Hematopoietic multipotent progenitor cell treated with erythropoietin and hydrocortisone succinate and interleukin-3 and kit ligand, for 6 days (in vitro differentiated cells): ENCODE data around the gene AFAP1L2.

Experiments used
- DNase-seq: peaks from one replicate; pipeline ENCODE4 v3.0.0-alpha.2; 2015

Gene AFAP1L2, protein sequence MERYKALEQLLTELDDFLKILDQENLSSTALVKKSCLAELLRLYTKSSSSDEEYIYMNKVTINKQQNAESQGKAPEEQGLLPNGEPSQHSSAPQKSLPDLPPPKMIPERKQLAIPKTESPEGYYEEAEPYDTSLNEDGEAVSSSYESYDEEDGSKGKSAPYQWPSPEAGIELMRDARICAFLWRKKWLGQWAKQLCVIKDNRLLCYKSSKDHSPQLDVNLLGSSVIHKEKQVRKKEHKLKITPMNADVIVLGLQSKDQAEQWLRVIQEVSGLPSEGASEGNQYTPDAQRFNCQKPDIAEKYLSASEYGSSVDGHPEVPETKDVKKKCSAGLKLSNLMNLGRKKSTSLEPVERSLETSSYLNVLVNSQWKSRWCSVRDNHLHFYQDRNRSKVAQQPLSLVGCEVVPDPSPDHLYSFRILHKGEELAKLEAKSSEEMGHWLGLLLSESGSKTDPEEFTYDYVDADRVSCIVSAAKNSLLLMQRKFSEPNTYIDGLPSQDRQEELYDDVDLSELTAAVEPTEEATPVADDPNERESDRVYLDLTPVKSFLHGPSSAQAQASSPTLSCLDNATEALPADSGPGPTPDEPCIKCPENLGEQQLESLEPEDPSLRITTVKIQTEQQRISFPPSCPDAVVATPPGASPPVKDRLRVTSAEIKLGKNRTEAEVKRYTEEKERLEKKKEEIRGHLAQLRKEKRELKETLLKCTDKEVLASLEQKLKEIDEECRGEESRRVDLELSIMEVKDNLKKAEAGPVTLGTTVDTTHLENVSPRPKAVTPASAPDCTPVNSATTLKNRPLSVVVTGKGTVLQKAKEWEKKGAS

DNA sequence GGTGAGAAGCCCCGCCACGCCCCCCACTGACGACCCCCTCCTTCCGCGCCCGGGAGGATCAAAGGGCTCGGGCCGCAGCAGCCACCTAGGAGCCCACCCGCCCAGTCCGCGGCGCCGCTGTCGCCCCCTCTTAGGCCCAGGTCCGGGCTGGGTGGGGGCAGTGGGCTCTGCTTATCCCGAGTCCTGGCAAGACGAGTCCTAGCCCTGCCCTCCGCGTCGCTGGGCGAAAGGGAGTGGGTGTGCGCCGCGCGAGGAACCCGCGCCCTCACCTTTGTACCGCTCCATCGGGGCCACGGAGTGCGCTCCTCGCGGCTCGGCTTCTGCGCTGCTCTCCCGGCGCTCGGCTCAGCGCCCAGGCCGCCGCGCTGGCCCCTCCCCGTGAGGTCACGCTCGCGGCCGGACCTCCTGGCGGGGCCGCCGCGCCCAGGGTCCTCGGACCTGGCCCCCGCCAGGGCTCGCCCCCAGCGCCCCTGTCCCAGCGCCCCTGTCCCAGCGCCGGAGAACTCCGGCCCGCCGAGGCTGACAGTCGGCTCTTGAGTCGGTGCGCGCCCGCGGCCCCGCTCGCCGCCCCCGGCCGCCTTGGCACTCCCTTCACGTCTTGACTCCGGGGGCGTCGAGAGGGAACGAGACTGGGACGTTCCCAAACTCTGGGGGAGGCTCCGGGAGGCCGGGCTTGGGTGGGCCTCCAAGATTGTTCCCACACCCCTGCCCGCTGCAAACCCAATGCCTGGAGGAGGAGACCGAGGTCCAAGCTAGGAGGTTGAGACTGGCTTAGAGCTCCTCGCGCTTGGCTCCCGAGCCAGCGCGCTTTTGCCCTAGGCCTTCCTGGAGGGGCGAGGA is at the start of gene AFAP1L2:
Gene AFAP1L2 (minus strand): TSS at position 332 of the 840 bp plus-strand sequence. CDS start 47 bp downstream, at position 285.
- DNase-seq, result peak; percentile 17

DNA sequence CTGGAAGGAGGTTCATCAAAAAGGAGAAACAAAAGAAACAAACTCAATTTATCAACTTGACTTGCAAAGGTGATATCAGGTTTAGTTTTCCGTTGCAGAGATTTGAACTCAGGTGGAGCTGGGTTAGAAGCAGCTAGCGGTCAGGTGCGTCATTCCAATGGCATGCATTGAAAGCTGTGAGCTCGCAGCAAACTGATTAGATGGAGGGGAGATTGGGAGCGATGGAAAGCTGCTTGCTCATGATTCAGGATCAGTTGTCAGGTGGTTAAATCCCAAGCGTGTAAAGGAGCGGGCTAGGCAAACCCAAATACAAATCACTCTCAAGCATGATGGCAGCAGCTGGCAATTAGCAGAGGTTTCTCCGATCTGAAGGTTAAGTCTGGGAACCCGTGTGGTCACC is 49.3 kb upstream of the AFAP1L2 start:
- no peak for DNase-seq

DNA sequence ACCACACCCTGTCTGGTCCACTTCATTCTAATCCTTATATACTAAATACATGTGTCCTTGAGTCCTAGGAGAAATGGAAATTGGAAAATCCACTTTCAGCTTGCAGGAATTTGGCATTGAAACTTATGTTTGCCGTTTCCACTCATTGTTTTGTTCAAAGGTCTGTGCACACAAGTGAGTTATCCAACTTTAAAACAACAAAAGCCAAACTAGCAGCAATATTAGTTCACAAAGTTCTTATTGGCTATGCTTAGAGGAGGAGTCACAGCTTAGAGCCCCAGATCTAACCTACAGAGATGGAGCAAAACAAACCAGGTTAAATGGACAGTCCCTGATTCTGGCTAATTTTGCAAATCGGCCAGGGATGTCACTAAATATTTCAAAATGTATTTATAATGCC is 44.6 kb upstream of the AFAP1L2 start:
- no peak for DNase-seq

DNA sequence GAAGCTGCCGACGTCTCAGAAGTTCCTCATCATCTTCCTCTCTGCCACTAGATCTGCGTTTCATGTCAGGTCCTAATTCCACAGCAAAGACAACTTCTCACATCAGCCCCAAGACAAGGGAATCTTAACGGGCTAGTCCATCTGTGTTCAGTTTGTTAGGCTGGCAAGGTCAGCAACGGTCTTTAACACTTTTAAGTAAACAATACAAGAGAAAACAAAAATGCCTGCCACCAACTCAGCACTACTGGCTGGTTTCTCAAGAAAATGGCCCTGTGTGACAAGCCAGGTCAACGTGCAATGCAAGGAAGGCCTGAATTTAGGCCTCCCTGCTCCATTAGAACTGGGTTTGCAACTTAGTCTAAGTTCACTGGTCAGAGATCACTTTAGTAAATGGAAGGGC is 41.0 kb upstream of the AFAP1L2 start:
- no peak for DNase-seq

DNA sequence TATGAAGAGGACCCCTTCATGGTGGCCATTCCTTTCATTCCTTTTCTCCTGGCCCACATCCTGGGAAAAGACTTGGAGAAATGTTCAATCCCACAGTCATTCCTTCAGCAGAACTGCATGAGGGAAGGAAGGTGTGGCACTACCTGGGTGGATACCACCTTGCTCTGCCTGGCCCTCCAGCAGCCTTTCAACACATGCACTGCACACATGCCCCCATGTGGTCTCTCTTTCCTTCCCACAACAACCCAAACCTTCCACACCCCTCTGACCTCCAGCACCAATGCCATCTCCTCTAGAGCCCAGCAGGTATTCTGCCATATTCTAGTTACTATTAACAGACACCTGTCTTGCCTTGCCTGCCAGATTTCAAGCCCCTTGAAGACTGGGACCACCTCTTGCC is 40.5 kb upstream of the AFAP1L2 start:
- no peak for DNase-seq

DNA sequence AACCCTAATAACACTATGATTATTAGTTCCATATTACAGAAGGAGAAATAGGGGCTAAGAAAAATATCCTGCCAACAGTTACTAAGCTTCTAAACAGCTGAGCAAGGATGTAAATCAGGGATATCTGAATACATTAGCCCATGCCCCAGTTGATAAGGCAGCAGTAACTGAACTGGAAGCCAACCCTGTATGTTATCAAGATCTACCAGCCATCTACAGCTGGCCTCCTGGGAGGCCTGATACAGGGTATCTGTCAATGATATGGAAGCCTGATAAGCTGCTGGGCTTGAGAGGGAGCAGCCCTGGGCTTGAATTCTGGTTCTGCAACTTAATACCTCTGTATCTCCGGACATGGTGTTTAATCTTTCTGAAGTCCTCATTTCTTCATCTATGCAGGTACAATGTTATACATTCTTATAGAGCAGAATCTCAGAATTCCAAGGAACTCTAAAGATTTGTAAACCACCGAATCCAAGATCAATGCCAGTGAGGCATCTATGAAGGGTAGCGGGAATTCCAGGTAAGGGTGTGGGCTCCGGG is 37.9 kb upstream of the AFAP1L2 start:
- DNase-seq, result peak; percentile 58

DNA sequence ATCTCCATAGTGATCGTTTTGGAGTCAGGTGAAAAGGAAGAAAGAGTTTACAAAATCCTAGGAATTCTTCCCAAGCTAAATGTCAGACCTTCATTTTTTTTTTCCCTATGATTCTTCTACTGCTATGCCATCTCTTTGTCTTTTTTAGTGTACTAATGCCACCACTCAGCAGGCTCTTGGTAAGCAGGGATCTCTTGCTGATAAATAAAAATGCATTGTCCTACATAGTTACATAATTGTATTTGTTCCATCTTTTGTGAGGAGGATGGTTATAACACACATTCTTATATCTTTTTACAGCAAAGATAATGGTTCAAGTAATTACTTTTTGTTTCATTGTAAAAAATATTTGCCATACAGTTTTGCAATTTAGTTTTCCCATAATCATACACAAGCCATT is 36.8 kb upstream of the AFAP1L2 start:
- DNase-seq, result no peak

DNA sequence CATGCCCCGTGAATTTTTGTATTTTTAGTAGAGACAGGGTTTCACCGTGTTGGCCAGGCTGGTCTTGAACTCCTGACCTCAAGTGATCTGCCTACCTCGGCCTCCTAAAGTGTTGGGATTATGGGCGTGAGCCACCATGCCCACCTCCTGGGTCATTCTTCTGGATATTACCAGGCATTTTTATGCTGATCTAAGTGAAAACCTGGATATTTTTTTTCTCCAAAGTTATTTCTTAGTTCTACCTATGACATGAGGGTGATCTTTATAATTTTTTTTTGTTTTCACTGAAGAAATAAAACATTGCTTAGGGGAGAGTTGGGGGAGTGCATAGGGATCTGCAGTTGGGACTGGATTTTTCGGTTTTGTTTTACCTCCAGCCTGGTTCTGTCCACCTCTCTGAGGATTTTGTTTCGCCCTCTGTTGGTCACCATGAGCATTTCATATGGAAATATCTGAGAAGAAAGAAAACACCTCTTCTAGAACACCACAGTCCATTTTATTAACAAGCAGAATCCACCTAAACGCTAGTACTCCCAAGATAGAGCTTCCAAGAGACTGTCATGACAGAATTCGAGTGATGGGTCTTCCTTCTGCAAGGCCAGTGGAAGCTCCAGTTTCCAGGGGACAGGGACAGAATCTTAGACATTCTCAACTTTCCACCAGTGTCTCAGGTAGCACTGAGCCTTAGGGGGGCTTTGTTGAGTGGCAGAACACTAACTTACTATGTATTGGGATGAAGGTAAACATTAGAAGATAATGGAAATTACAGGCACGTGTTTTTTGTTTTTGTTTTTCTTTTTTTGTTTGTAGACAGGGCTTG is 33.4 kb upstream of the AFAP1L2 start:
- DNase-seq, result peak; percentile 37

DNA sequence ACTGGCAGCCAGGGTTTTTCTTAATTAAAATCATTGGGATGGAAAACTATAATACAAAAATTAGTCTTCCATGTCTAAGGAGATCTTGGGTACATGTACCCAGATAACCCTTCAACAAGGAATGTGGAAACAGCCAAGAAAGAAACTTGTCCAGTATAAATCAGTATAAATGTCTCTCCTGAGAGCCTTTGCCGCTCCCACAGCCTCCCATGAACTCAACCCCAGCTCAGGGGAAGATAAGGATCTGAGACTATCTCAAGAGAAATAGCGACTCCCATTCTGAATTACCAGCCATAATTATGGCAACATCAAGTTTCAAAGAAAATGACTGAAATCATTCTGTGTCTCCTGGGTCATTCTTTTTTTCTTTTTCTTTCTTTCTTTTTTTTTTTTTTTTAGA is 32.6 kb upstream of the AFAP1L2 start:
- no peak for DNase-seq

DNA sequence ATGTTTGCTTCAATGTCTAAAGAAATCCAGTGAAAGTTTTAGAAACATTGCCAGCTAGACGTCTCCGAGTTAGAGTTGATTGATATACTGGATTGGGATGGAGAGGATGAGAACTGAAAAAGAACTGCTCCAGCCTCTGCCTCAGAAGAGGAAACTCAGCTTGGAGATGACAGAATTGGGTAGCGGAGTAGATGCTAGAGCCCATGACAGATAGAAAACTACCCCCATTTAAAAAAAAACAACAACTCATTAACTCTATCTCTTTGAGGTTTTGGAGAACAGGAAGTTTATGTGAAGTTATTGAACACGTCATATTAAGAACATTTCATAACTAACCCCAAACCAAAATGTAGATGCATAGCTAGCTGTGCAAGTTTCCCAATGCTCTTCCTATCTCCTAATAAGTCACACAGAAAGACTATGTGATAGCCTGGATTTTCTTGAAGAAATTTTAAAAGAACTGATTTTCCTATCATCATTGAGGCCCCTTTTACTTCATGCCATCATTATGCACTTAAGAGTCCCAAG is 28.3 kb upstream of the AFAP1L2 start:
- DNase-seq, result peak; percentile 32

DNA sequence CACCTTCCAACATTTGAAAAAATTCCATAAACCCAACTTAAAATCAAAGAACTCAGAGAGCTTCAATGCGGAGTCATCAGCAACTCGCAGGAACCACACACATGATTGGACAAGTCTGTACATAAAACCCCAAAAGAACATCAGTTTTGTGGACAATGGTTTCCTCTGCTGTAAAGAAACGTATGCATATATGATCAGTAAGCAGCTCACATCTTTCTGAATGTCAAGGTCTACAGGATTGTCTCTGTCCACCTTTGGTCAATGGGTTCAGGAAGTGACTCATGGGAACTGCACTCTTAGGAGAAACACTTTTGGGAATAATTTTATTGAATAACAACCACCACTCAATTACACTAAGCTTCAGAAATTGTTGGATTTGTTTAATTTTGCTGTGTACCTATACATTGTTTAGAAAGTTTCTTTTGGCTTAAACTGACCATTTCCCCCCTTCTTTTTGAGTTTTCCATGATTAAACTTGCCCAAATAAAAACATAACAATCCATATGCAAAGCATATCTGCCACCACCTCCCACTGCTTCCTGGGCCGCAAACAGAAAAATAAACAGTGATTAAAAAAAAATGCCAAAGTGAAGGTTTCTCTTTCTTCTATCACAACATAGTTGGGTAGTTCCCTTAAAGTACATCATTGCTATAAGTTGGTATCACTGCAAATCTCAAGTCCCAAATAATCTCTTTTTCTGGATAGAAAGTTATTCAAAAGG is 27.3 kb upstream of the AFAP1L2 start:
- DNase-seq, result no peak

DNA sequence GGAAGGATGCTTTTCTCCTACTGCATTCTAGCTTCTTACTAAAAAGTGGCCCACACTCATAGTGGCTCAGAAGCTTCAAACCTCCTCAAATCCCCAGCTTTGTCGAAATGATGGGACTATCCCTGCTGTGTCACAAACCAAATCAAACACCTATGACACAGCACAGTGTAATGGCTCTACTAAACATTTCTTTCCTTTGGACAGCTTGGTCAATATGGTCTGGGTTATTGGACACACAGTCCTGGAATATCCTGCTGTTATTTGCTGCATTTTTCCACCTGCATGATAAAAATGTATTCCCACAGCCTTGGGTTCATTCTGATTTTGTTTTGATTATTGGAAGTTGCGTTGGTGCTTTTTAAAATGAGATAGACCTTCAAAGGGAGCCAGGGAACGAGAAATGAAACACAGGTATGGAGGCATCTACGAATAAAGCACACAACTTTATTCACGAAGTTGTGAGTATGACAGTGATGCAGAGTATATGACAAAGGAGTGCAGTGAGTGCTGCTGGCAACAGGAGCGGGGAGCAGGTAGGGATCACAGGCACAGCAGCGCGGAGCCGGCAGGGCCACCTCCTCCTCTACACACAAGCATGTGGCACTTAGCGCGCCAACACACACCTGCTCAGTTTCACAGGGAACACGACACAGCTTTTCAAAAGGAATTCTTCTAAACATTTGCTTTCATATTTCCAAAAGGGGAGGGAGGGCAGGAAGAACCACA is 26.5 kb upstream of the AFAP1L2 start:
- no peak for DNase-seq

DNA sequence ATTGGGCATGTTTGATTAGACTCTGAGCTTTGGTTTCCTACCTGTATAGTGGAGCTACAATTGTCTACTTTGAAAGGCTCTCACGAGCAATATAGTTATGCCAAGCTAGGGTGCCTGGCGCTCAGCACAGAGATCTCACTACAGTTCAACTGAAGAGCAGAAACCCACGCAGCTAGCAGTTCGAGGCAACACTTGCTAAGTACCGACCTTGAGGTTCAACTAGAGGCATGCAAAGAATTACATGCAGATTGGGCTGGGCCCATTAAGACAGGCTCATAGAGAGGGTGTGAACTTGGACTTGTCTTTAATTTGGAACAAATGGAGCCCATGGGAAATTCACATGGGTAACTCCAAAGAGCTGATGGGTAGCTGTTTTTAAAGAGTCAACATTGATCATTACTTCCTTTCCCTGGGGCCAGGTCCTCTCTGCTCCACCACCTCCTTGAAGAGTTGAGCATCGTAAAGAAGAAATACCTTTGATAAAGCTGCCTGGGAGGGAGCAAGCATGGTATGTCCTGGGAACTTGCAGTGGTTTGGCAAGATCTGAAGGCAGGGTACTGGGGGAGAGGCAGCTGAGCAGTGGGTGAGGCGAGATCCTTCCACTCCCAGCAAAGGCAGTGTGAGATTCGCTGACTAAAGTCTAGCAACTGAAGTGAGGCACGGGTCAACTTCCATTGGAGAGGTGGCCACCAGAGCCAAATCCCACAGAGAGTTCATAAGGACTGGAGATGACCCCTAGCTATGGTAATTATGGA is 25.5 kb upstream of the AFAP1L2 start:
- DNase-seq, result no peak

DNA sequence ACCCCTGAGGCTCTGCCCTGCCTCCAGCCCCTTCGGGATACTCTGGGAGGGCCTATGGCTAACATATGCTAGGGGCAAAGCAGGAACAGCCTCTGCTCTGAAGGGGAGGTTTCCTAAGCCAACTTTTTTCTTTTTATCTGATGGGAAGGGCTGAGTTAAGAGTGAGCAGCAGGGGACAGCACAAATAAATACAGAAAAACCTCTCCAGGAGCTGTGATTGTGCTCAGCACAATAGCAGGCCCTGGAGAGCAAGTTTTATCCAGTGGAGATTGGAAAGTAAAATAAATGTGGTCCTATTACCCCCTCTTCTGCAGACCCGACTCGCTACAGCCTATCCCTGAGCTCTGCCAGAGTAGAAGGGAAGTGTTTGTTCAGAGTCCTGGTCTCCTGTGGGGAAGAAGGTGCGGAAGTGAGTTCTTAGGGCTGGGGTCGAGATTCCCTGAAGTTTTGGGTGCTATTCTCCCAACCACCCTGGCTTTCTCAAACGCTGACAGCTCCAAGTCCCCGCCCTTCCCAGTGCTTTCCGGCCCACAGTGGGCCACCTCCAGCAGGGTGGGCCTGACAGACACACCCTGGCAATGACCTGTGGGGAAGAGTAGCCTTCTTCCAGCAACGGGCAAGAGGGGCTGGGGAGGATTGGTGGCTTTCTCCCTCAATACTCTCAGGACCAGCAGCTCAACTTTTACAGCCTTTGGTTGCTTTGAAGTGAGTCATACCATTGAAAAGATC is 23.0 kb upstream of the AFAP1L2 start:
- no peak for DNase-seq

DNA sequence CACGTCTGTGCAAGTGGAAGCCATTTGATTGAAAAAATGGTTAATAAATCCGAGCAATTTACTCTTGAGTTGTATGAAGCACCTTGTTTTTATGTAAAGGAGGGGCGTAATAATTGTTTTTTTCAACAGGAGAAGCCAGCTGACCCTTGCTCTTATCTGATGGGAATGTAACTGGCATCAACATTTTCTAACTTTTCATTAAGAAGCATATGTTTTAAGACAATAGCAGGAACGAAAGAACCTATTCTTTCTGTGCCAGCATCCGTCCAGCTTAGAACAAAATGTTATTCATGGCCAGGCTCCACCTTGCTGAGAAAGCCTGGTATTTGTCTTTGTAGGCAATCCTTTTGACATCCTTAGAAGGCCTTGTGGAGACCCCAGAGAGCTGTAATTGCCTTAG is 22.2 kb upstream of the AFAP1L2 start:
- no peak for DNase-seq

DNA sequence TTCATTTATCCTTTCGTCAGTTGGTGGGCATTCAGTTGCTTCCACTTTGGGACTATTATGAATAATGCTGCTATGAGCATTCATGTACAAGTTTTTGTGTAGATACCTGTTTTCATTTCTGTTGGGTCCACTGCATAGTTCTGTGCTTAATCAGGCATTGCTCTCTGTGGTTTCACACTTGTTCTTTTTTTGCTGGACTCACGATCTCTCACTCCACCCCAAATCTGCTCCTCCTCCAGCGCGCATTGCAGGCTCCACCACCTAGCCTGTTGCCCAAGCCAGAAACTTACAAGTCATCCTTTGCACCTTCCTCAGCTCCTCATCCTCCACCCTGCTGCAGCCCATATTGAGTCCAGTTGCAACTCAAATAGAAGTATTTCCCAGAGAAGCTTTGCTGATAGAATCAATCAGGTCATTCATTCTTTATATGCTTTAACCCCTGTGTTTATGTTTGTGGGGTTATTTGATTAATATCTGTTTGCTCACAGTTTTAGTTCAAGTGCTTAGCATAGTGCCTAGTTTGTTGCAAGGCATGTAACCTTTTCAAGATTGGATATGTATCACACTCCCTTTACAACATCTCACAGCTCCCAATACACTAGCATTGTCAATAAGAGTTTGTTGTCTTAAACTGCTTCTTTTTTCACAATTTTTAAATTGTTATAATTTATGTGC is 16.6 kb upstream of the AFAP1L2 start:
- no peak for DNase-seq

DNA sequence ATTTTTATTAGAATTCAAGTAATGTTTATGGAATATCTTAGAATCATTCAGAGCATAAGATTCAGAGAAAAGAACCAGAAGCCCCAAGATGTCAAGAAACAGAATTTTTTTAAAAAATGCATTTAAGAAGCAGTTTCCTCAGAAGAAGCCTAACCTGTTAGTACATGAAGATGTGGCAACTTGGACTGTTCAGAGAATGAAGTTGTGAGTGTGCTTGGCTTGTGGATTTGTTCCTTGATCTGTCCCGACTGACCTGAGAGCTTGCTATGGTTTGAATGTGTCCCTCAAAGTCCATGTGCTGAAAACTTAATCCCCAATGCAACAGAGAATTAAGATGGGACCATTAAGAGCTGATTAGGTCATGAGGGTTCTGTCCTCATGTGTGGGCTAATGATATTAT is 13.8 kb upstream of the AFAP1L2 start:
- no peak for DNase-seq
